GM21423 (cell line): ENCODE data around the gene EXOSC5.
A peak's percentile ranks its signal among the peaks of the same experiment; 100 is the strongest.
"Not testable (repeated sequence)": the region's sequence is repeated elsewhere in the genome, so short reads cannot be mapped to it uniquely, and the experiment has no call there.

ENCODE experiments used
- ATAC-seq: cut with Tn5 transposase; IDR thresholded peaks from one replicate; pipeline ENCODE4 v1.9.1; 2021; ENCODE audit warnings: mild to moderate bottlenecking, moderate library complexity; ENCODE audit not compliant: unreplicated experiment

The EXOSC5 gene

DNA sequence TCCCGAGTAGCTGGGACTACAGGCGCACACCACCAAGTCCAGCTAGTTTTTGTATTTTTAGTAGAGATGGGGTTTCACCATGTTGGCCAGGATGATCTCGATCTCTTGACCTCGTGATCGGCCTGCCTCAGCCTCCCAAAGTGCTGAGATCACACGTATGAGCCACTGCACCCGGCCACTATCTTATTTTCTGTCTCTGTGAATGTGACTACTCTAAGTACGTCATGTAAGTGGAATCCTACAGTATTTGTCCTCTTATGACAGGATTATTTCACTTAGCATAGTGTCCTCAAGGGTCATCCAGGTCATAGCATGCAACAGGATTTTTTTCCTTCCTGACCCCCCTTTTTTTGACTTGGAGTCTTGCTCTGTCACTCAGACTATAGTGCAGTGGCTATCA lies 25.6 kb downstream of the EXOSC5 start:
- no peak for ATAC-seq

DNA sequence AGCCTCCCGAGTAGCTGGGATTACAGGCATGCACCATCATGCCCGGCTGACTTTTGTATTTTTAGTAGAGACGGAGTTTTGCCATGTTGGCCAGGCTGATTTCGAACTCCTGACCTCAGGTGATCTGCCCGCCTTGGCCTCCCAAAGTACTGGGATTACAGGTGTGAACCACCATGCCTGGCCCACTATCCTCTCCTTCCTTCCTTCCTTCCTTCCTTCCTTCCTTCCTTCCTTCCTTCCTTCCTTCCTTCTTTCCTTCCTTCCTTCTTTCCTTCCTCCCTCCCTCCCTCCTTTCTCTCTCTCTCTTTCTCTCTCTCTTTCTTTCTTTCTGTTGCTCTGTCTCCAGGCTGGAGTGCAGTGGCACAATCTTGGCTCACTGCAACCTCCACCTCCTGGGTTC lies 26.0 kb downstream of the EXOSC5 start:
- ATAC-seq: not testable (repeated sequence)

DNA sequence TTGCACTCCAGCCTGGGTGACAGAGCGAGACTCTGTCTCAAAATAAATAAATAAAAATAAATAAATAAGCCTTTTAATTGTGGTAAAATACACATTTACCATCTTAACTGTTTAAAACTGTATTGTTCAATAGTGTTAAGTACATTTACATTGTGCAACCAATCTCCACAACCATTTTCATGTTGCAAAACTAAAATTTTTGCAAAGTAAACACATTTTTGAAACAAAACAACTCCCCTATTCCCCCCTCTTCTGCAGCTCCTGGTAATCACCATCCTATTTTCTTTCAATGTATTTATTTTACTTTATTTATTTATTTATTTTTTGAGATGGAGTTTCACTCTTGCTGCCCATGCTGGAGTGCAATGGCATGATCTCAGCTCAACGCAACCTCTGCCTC lies 27.4 kb downstream of the EXOSC5 start:
- ATAC-seq: no peak

DNA sequence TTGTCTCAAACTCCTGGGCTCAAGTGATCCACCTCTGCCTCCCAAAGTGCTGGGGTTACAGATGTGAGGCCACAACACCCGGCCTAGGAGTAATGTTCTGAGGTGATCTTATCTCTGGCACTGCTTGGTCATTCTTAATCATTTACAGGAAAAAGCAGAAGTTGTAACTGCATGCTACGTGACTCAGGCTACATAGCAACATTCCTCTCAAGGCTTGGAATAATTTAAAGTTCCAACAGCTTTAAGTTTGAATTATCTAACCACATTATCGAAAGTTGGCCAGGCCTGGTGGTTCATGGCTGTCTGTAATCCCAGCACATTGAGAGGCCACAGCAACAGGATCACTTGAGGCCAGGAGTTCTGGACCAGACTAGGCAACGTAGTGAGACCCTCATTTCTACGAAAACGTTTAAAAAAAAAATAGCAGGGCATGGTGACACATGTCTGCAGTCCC lies 29.3 kb downstream of the EXOSC5 start:
- ATAC-seq: peak; percentile 29

DNA sequence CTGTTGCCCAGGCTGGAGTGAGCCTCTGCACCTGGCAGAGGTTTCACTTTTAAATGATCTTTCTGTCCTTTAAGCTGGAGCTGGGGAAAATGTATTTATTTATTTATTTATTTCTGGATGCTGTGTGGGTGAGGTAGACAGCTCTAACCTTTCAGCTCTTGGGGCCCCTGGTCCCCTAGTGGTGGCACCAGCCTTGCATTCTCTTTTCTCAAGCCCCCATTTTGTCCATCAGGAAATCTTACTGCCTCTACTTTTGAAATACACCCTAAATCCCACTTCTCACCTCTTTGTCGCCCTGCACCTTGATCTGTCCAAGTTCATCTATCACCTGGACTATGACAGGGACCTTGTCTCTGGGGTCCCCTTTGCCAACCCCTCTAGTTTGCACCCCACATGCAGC lies 31.1 kb downstream of the EXOSC5 start:
- ATAC-seq: no peak

DNA sequence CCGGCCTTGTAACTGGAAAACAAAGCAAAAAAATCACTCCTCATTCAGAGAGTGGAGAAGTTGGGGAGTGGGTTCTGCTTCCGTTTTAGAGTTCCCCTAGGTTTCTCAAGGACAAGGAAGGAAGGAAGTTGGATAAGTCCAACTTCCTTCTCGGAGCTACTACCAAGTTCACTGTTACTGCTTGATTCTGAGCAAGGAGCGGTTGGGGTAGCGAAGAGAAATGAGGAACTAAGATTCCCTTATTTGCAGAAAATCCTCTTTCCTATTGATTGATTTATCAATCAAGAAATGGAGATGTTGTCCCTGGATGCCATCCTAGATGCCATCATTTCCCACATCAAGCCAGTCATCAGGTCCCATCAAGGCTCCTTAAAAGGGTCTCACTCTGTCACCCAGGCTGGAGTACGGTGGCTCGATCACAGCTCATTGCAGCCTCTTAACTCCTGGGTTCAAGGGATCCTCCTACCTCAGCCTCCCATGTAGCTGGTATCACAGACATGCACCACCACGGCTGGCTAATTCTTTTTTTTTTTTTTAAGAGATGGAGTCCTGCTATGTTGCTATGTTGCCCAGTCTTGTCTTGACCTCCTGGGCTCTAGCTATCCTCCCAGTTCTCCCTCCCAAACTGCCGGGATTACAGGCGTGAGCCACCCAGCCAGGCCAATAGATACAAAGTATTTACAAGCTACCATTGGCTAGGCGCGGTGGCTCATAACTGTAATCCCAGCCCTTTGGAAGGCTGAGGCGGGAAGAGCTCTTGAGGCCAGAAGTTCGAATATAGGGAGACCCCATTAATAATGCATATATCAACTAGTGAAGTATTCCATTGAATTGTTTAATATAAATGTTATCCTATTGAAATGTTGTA lies 32.4 kb downstream of the EXOSC5 start:
- ATAC-seq: no peak

DNA sequence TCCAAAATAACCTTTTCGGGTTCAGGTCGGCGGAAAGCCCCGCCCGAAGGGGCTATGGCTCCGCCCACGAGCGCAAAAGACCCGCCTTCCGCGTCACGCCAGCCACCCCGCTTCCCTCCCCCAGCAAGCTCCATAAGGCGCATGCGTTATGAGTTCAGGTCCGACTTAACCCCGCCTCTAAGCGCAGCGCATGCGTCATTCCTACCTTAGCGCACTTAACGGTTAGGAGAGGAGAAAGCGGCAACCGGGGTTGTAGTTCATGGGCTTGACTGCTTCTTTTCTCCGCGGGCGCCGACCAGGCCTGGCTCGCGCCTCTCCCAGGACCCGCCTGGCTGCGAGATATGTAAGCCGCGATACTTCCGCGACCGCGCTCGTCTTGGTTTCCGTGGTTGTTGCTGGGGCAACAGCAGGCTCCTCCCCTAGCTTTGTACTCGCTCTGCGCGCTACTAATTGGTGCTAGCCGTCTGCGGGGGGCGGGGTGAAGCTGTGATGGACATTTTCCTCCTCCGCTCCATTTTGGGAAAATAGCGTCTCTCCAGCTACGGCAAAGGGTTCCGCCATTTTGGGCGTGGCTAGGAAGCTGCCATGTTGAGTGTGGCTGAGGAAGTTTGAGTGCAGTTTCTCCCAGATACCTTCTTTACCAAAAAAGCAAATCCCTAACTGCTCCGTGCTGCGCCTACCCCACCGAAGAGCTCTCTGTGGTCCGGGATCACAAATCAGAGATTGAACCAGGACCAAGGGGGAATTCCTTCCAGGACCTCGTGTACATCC lies 33.2 kb downstream of the EXOSC5 start, which contains the start of gene B9D2:
TSS of gene B9D2 (minus strand) at position 397 of the 771 bp plus-strand sequence. CDS start 630 bp downstream, outside the sequence.
- ATAC-seq: peak; percentile 82

DNA sequence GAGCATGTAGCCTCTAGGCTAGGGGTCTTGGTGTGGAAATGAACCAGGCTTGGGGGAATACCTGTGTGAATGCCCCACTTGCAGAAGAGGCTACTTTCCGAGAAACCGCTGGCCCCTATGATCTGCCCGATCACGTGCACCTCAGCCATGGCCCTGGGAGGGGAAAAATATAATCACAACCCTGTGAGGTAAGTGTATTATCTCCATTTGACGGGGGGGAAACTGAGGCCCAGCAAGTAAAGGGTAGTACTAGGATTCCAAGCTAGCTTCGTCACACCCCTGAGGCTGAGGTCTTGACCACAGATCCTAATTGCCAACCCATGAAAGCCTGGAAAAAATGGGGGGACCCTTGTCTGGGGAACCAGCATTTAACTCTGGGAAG lies 33.8 kb downstream of the EXOSC5 start:
- no peak for ATAC-seq

DNA sequence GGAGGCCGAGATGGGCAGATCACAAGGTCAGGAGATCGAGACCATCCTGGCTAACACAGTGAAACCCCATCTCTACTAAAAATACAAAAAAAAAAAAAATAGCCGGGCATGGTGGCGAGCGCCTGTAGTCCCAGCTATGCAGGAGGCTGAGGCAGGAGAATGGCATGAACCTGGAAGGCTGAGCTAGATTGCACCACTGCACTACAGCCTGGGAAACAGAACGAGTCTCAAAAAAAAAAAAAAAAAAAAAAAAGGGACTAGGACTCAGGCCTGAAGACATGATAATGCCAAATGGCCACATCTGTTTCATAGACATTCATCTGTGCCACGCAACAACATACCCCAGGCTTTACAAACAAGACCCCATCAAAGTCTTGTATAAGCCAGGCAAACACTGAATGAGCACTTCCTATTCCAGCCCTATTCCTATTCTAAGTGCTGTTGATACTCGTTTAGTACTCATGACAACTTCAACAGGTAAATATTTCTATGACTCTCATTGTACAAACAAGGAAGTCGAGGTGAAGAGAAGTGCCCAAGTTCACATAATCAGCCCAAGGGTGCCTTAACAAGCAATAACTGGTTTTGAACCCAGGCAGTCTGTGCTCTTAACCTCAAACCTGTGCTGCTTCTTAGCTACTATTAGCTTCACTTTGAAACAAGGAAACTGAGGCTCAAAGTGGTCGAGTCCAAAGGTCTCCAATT lies 34.9 kb downstream of the EXOSC5 start:
- no peak for ATAC-seq

DNA sequence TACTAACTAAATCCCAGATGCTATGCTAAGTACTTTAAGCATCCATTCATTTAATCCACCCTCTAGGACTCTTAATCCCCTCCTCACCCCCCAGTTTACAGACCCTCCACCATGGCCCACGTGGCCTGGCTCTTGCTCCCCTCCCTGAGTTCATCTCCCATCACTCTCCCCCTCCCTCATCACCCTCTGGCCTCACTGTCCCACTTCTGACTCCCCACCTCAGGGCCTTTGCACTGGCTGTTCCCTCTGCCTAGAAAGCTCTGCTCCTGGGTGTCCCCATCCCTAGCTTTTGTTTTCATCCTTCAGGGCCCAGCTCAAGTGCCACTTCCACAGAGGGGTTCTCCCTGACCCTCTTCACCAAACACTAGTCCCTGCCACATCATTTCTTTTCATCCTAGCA lies 37.4 kb downstream of the EXOSC5 start:
- no peak for ATAC-seq

DNA sequence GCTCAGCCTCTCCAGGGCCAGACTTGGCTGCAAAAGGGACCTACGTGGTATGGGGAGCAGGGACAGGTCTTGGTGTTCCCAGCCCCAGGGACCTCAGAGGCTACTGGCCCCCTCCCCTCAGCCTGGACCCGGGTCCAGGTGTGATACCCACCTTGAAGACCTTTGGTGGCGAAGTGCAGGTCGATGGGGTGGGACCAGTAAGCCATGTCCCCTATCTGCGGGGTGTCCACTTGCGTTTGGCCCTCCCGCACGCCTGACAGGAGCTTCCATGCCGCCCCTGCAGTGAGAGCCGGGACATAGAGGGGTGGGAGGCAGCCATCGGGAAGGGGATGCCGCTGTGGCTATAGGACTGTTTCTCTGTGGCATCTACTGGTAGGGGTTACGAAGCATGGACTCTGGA lies 39.4 kb downstream of the EXOSC5 start:
- ATAC-seq: no peak

DNA sequence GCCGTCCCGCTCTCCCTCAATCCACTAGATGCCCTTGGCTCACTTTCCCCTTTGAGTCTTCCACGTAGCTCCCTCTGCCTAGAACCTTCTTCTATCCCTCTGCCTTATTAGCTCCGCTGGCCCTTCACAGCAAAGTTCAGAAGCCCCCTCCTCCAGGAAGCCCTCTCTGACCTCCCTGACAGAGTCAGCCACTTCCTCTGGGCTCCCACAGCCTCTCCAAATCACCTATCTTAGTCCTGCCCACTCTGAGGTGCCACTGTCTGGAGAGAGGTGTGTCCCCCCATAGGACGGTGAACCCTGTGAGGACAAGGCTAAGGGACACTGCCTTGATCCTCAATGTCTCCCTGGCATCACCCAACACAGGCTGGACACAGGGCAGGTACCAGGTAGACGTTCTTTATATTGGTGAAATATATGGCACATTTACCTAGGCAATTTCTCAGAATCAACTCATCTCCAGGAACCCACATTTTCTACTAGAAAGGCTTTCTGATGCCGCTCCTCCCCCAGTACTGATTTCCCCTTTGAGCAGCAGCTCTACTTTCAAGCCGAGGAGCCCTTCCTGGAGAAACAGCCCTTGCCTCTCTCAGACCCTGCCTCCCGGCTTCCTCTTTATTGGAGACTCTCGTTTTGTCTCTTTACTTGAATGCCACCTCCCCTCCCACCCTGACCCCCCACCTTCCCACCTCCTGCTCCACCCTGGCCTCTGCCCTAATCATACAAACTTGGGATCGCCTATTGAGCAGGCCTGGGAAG lies 40.0 kb downstream of the EXOSC5 start:
- no peak for ATAC-seq

DNA sequence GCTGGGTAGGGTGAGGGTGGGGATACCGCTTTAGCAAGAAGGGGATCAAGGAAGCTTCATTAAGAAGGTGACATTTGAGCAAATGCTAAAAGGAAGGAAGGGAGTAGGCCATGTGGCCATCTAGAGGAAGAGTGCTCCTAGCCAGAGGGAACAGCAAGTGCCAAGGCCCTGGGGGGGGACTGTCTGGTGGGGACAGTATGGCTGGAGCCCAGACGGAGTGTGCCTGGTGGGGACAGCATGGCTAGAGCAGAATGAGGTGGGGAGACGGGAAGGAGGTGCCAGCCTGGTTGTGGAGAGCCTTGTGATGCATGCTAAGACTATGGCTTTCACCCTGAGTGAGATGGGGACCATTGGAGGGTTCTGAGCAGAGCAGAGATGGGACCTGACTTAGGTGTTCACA lies 41.4 kb downstream of the EXOSC5 start:
- ATAC-seq: no peak

DNA sequence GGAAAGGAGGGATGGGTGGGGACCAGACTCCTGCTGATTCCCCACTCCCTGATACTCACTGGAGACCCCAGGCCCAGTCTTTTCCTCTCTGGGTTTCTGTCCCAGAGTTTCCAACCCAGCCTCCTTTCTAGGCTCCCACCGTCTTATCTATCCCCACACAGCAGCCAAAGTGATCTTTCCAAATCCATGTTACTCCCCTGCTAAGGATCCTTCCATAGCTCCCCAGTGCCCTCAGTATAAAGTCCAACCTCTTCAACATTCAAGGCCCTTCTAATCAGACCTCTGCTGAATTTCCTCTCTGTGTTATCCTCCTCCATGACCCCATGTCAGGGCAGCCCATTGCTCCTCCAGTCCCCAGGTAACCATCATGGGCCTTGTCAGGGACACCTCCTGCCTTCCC lies 42.1 kb downstream of the EXOSC5 start:
- no peak for ATAC-seq

DNA sequence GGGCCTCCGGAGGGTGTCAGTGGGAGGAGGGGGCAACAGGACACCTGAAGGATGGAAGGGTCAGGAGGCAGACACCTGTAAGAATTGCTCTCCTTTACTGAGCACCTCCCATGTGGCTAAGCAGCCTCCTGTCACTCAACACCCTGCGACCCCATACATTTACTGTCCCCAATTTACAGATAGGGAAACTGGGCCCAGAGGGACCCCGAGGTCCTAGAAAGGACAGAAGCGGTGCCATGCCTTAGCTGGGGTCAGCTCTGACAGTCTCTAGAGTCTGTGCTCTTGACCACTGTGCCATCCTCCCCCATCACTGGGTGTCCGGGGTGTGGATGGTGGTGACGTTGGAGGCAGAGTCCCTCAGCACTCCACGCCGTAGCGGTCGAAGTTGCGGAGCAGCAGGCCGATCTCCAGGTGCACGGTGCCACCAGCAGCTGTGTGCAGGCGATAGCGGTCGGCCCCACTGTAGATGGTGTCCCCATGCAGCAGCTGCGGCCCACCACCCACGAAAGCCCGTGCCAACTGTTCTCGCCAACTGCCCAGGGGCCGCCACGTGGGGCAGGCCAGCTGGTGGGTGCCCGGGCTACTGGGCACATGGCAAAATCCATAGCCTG lies 42.7 kb downstream of the EXOSC5 start:
- no peak for ATAC-seq

DNA sequence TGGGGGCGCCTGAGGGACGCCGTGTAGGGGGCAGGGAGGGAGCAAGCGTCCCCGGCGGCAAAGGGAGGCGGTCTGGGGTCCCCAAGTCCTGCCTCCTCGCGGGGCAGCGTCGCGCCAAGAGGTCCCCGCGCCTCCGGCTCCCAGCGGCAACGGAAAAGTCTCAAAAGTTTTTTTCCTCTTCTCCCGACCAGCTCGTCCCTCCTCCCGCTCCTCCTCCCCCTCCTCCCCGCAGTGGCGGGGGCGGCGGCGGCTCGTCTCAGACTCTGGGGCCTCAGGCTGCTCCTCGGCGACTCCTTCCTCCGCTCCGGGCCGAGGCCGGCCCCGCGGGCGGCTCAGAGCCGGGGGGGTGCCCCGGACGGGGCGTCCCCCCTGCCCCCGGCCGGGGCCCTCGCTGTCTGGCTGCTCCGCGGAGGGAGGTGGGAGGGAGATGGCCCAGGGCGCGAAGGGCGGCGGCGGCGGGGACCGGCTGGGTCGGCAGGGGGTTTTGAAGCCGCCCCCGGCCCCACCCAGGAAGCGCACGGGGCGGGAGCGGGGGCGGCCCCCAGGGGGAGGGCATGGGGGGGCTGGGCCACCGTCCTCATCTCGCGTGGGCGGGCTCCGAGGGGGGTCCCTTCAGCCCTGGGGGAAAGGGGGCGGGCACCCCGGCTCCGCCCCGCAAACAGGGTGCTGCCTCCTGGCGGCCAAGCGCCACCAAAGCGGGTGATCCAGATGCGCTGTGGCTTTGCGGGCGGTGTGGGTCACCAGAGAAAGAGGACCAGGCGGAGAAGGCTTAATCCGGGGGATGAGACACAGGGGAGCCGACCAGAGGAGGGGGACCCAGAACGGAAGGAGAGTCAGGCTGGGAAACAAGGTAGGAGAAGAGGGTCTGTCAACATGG lies 43.5 kb downstream of the EXOSC5 start, which contains the start of gene TGFB1:
TSS of gene TGFB1 (minus strand) at position 457 of the 877 bp plus-strand sequence. CDS start 878 bp downstream, outside the sequence.
- peak; percentile 36 for ATAC-seq

DNA sequence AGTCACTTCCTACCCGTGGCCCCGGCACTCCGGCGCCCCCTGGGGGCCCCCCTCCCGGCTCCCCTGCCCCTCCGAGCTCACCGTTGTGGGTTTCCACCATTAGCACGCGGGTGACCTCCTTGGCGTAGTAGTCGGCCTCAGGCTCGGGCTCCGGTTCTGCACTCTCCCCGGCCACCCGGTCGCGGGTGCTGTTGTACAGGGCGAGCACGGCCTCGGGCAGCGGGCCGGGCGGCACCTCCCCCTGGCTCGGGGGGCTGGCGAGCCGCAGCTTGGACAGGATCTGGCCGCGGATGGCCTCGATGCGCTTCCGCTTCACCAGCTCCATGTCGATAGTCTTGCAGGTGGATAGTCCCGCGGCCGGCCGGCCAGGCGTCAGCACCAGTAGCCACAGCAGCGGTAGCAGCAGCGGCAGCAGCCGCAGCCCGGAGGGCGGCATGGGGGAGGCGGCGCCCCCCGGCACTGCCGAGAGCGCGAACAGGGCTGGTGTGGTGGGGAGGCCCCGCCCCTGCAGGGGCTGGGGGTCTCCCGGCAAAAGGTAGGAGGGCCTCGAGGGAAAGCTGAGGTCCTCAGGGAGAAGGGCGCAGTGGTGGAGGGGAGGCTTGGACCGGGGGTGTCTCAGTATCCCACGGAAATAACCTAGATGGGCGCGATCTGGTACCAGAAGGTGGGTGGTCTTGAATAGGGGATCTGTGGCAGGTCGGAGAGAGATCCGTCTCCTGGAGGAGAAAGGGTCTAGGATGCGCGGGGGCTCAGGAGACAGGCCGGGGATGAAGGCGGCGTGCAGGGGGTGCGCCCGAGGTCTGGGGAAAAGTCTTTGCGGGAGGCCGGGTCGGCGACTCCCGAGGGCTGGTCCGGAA lies 44.3 kb downstream of the EXOSC5 start:
- no peak for ATAC-seq

DNA sequence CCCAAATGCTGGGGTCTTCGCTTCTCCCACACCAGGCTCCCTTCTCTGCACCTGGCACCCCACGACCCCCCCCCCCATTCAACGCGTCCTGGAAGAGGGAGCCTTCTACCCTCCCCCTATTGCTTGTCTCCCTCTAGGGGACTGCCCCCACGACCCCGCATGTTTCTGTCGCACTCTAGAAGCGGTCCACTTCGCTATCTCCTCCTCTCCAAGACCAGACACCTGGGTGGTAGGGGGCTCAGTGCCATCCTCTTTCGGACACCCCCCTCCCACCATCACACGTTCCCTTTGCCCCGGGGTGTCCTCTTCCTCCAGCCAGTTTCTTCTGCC lies 44.9 kb downstream of the EXOSC5 start:
- no peak for ATAC-seq
